ENCODE measurements around the gene SCNN1A. TPM values are rescaled to one million over a fixed set of nuclear protein-coding genes. Genes with fewer than 3 reads are reported as not detected.

The SCNN1A gene
- total RNA-seq, 2 donors from 2014 or later: 158 to 188 TPM

- Histone ChIP-seq H3K4me3 (no peak overlapping the region), H3K4me1 (peaks cover 3% of the 10 kb centered on the region), H3K36me3 (no peaks in the 10 kb centered on the region), H3K9ac (ENCODE audit: low read depth in 2 of 2, low read length in 2 of 2) (no peak overlapping the region), H3K27ac (peak overlapping the region; percentile 14), H3K27me3 (no peaks in the 10 kb centered on the region), H3K9me3 (no peaks in the 10 kb centered on the region)
- intact Hi-C loops (cut with DNase I): no loop called here
- TF ChIP-seq CTCF (IDR thresholded peaks at IDR 0.05): no peak
- DNase-seq: no peak
Measured at GRCh38 chr12:6343518-6343917, 31.8 kb downstream of the SCNN1A start.

- no peak for TF ChIP-seq CTCF (IDR thresholded peaks at IDR 0.05)
Measured at GRCh38 chr12:6342140-6342889, 33.0 kb downstream of the SCNN1A start.

GRCh38 chr12:6341417-6342139, 33.8 kb downstream of the SCNN1A start, which contains the start of gene TNFRSF1A:
TSS of gene TNFRSF1A (minus strand) at chr12:6342076. CDS start at chr12:6341814, 262 bp downstream.
- no peaks in the 10 kb centered on the region for H3K9me3 ChIP-seq
- DNase-seq: peak; percentile 84
- TF ChIP-seq CTCF (IDR thresholded peaks at IDR 0.05): no peak
- H3K27me3 ChIP-seq: no peaks in the 10 kb centered on the region
- peaks cover 3% of the 10 kb centered on the region for H3K4me1 ChIP-seq
- H3K4me3 ChIP-seq: peak within 1 kb of the TSS; percentile 96
- peak within 1 kb of the TSS; percentile 99 for H3K27ac ChIP-seq
- intact Hi-C loops (cut with DNase I): no loop called here
- peak within 1 kb of the TSS; percentile 97 to 100 for H3K9ac ChIP-seq (ENCODE audit: low read depth in 2 of 2, low read length in 2 of 2)
- H3K36me3 ChIP-seq: no peaks in the 10 kb centered on the region

More at GRCh38 chr12:6342140-6342889, 33.0 kb downstream of the SCNN1A start:
- Histone ChIP-seq H3K4me1 (peaks cover 3% of the 10 kb centered on the region), H3K27me3 (no peaks in the 10 kb centered on the region), H3K27ac (peak overlapping the region; percentile 99), H3K9ac (ENCODE audit: low read depth in 2 of 2, low read length in 2 of 2) (peak overlapping the region; percentile 97 to 100), H3K36me3 (no peaks in the 10 kb centered on the region), H3K4me3 (peak overlapping the region; percentile 96), H3K9me3 (no peaks in the 10 kb centered on the region)
- intact Hi-C loops (cut with DNase I): no loop called here
- DNase-seq: no peak

- H3K27me3 ChIP-seq: no peaks in the 10 kb centered on the region
- peak overlapping the region; percentile 97 to 100 for H3K9ac ChIP-seq (ENCODE audit: low read depth in 2 of 2, low read length in 2 of 2)
- no peak for TF ChIP-seq CTCF (IDR thresholded peaks at IDR 0.05)
- no peaks in the 10 kb centered on the region for H3K9me3 ChIP-seq
- H3K4me3 ChIP-seq: peak overlapping the region; percentile 96
- DNase-seq: no peak
- H3K27ac ChIP-seq: peak overlapping the region; percentile 99
- intact Hi-C loops (cut with DNase I): no loop called here
- peaks cover 3% of the 10 kb centered on the region for H3K4me1 ChIP-seq
- no peaks in the 10 kb centered on the region for H3K36me3 ChIP-seq
Measured at GRCh38 chr12:6340745-6341416, 34.5 kb downstream of the SCNN1A start.

- peak overlapping the region; percentile 99 for H3K27ac ChIP-seq
- peak overlapping the region; percentile 96 for H3K4me3 ChIP-seq
- no peak for TF ChIP-seq CTCF (IDR thresholded peaks at IDR 0.05)
- peaks cover 5% of the 10 kb centered on the region for H3K4me1 ChIP-seq
- no peaks in the 10 kb centered on the region for H3K27me3 ChIP-seq
- no peak for DNase-seq
- intact Hi-C loops (cut with DNase I): no loop called here
- no peaks in the 10 kb centered on the region for H3K36me3 ChIP-seq
- no peaks in the 10 kb centered on the region for H3K9me3 ChIP-seq
- H3K9ac ChIP-seq (ENCODE audit: low read depth in 2 of 2, low read length in 2 of 2): peak overlapping the region; percentile 97 to 100
Measured at GRCh38 chr12:6340032-6340638, 35.2 kb downstream of the SCNN1A start.

Data from colonic mucosa (tissue), 4 donors.